Kidney (tissue), 14 donors: ENCODE results near the gene ZBTB46. TPM values are rescaled to one million over a fixed set of nuclear protein-coding genes. Genes with fewer than 3 reads are reported as not detected.

Experiments
- DNase-seq, 5 donors: peaks; one replicate each; pipeline ENCODE4 v3.0.0-alpha.2; 2013 to 2020
- FAIRE-seq: peaks from 2 replicates; lab custom pipeline; 2012; peaks lifted over from hg19 to GRCh38; lab: Jason Lieb, UNC
- H3K27ac ChIP-seq, 2 donors: one replicate each; pipeline ENCODE4 v1.7.0; 2013; ENCODE audit warnings: low read depth in 2 of 2, low read length in 2 of 2, inconsistent platforms in 1 of 2
- H3K27me3 ChIP-seq: one replicate; pipeline ENCODE4 v1.7.1; 2013; ENCODE audit warnings: low read length, inconsistent platforms; ENCODE audit not compliant: control insufficient read depth, insufficient read depth
- H3K36me3 ChIP-seq, 3 donors: one replicate each; pipeline versions ENCODE4 v1.7.0 to v1.7.1; 2013; ENCODE audit warnings: low read length in 3 of 3, control low read depth in 1 of 3, inconsistent platforms in 1 of 3; ENCODE audit not compliant: insufficient read depth in 3 of 3, control insufficient read depth in 2 of 3
- H3K4me1 ChIP-seq, 3 donors: one replicate each; pipeline versions ENCODE4 v1.7.0 to v1.7.1; 2013; ENCODE audit warnings: low read length in 3 of 3, inconsistent platforms in 1 of 3, low read depth in 1 of 3; ENCODE audit not compliant: control insufficient read depth in 2 of 3, insufficient read depth in 2 of 3
- H3K4me3 ChIP-seq, 3 donors: one replicate each; pipeline versions ENCODE4 v1.7.0 to v1.8.1; 2013; ENCODE audit warnings: low read length in 3 of 3, control low read depth in 1 of 3, inconsistent platforms in 1 of 3
- H3K9ac ChIP-seq, 3 donors: one replicate each; pipeline versions ENCODE4 v1.7.0 to v1.7.1; 2013; ENCODE audit warnings: low read length in 3 of 3, control low read depth in 1 of 3, inconsistent platforms in 1 of 3
- H3K9me3 ChIP-seq, 3 donors: one replicate each; pipeline versions ENCODE4 v1.7.0 to v1.7.1; 2013; ENCODE audit warnings: low read length in 3 of 3, control low read depth in 1 of 3, inconsistent platforms in 1 of 3; ENCODE audit not compliant: control insufficient read depth in 2 of 3, insufficient read depth in 1 of 3
- intact Hi-C: fragments of 100-400 bp; cut with DNase I; formaldehyde crosslinking; loops from one replicate; pipeline ENCODE4 v1.11.1; 2022
- polyA plus RNA-seq: library from polyadenylated mRNA; stranded (reverse); fragments of 350-450 nt; fragmentation: Illumina TruSeq; extraction: RNeasy Lipid Tissue Mini Kit (QIAGEN cat#74804); gene quantifications from one replicate; pipeline ENCODE4 v1.2.3, GENCODE V29; 2014; ENCODE audit warnings: low read depth, low replicate concordance; ENCODE audit not compliant: insufficient read depth
- total RNA-seq: library from RNA; stranded (reverse); fragmentation: NEBNext Ultra II Directional; extraction: Animal tissue kit (Norgen Biotek cat#: 25700); gene quantifications from one replicate; pipeline ENCODE4 v1.2.1, GENCODE V29; 2021
- TF ChIP-seq, protein P1 (sequence below): IDR thresholded peaks from 3 replicates; pipeline ENCODE4 v1.5.1; 2012; ENCODE audit warnings: mild to moderate bottlenecking, moderate library complexity, borderline replicate concordance; ENCODE audit not compliant: insufficient read depth; ENCODE audit errors: extremely low read depth
- donor health status: control.
- donor health status: control.
- donor health status: control.
- donor health status: control.
- donor health status: control.
- donor health status: DM: yes; HTN: yes; CAD: no.
- donor health status: Normal renal cell carcinoma (clear cell type).

The ZBTB46 gene
- total and polyA plus RNA-seq, 2 donors from 2014 or later: 4.5 to 24.0 TPM

GRCh38 chr20:63744574-63745423 lies 86.3 kb downstream of the ZBTB46 start:
- intact Hi-C loops: no loop called here

DNA sequence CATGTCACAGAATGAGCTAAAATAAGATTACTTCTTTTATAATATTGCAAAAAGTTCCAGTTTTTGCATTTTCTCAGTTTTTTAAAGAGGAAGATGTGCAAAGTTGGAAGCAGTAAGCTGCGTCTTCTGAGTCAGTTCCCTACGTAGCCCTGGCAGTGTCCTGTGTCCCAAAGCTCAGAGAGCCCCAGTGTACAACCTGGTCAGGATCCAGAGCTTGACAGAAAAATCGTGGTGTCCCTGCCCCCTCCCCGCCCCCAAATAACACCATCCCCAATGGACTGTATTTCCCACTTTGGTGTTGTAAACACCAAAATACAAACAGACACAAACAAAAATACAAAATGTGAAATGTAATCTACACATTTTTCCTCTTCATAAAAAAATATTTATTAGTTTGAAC lies 86.9 kb downstream of the ZBTB46 start:
- peaks cover 0 to 13% (median 2%) of the 10 kb centered on the region in 3 donors for H3K36me3 ChIP-seq
- H3K9ac ChIP-seq: peak overlapping the region in 1 of 3 donors; percentile 12
- DNase-seq (peak in 1 of 5 donors; percentile 18), FAIRE-seq (no peak)
- peaks cover 0 to 14% (median 5%) of the 10 kb centered on the region in 3 donors for H3K4me1 ChIP-seq
- TF ChIP-seq, protein P1, sequence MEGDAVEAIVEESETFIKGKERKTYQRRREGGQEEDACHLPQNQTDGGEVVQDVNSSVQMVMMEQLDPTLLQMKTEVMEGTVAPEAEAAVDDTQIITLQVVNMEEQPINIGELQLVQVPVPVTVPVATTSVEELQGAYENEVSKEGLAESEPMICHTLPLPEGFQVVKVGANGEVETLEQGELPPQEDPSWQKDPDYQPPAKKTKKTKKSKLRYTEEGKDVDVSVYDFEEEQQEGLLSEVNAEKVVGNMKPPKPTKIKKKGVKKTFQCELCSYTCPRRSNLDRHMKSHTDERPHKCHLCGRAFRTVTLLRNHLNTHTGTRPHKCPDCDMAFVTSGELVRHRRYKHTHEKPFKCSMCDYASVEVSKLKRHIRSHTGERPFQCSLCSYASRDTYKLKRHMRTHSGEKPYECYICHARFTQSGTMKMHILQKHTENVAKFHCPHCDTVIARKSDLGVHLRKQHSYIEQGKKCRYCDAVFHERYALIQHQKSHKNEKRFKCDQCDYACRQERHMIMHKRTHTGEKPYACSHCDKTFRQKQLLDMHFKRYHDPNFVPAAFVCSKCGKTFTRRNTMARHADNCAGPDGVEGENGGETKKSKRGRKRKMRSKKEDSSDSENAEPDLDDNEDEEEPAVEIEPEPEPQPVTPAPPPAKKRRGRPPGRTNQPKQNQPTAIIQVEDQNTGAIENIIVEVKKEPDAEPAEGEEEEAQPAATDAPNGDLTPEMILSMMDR: no peak
- H3K27me3 ChIP-seq: no peaks in the 10 kb centered on the region
- intact Hi-C loops: no loop called here
- no peaks in the 10 kb centered on the region for H3K9me3 ChIP-seq
- no peak overlapping the region for H3K27ac ChIP-seq
- no peak overlapping the region for H3K4me3 ChIP-seq

More at GRCh38 chr20:63744574-63745423, 86.3 kb downstream of the ZBTB46 start:
- Histone ChIP-seq H3K9me3 (no peaks in the 10 kb centered on the region), H3K27me3 (no peaks in the 10 kb centered on the region), H3K4me1 (peaks cover 0 to 14% (median 5%) of the 10 kb centered on the region in 3 donors), H3K9ac (no peak overlapping the region), H3K36me3 (peaks cover 0 to 13% (median 2%) of the 10 kb centered on the region in 3 donors), H3K27ac (no peak overlapping the region), H3K4me3 (no peak overlapping the region)
- DNase-seq (peak in 1 of 5 donors; percentile 71), FAIRE-seq (no peak)
- TF ChIP-seq, protein P1: no peak

DNA sequence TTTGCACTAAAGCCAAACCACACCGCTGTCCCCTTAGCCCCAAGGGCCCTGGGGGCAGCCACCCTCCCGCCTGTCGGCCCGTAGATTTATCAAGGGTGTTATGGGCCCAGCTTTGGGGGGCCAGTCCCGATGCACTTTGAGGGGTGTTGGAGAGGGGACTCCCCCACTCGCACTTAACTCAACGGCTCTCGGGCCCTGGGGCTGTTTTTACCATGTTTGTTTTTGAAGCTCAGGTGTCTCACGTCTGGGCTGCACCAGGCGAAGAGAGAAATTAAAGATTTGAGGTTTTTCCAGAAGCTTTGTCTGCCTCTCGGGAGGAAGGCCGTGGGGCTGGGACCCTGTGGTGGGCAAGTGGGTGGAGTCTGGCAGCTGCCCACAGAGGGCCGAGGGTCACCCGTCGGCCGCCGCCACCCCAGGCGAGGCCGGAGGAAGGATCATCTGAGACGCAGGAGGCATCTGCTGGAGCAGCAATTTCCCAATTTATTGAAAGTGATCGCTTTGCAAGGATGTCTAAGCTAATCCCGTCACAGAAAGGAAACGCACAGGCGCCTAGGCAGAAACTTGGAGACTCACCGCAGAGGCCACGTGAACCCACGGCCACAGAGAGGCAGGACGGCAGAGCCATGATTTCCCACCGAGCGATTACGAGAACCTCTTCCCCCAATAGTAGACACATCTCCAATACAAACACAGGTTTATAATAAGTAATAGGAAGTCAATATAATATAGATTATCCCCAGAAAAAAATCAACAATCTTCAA lies 87.7 kb downstream of the ZBTB46 start:
- Histone ChIP-seq H3K27me3 (no peaks in the 10 kb centered on the region), H3K4me1 (peaks cover 0 to 16% (median 5%) of the 10 kb centered on the region in 3 donors), H3K4me3 (no peak overlapping the region), H3K36me3 (peaks cover 0 to 13% (median 2%) of the 10 kb centered on the region in 3 donors), H3K27ac (no peak overlapping the region), H3K9ac (no peak overlapping the region), H3K9me3 (no peaks in the 10 kb centered on the region)
- TF ChIP-seq, protein P1: no peak
- FAIRE-seq: no peak
- intact Hi-C loops: no loop called here
- DNase-seq: peak in 1 of 5 donors; percentile 66
